ENCODE measurements around the gene PXDC1. TPM values are rescaled to one million over a fixed set of nuclear protein-coding genes. Genes with fewer than 3 reads are reported as not detected.

The PXDC1 gene
- total RNA-seq, 1 donor from 2014 or later = 64.5 TPM

DNA sequence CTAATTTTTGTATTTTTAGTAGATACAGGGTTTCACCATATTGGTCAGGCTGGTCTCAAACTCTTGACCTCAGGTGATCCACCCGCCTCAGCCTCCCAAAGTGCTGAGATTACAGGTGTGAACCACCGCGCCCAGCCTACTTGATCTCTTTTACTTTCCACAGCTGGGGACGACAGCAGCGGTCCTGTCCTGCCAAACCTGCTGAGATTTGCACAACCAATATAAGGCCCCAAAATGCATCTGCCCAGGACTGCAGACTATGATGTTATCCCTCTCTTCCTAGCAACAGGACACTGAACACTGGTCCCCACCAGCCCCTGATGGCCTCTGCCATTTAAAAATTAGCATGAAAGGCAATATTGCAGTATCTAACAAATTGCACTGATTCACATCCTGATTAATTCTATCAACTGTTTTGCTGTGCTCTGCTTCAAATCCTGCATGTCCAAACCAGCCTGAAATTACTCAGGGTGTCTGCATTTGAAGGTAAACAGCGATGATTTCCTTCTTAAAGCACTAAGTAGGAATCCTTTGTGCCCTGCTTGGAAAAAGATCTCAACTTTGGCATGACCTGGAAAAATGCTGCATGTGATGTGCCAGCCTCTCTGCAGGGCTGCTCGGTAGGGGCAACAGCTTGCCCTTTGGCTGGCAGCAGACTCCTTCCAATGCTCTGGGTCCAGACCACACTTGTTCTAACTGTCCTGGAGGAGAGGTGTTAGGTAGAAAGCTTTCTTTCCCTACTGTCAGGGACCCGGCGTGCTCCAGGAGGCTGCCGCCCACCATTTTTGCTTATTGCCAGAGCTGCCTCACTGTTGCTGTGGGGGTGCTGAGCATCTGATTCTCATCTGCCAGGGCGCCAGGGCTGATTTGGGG, 27.4 kb upstream of the PXDC1 start:
- TF ChIP-seq, protein P1, sequence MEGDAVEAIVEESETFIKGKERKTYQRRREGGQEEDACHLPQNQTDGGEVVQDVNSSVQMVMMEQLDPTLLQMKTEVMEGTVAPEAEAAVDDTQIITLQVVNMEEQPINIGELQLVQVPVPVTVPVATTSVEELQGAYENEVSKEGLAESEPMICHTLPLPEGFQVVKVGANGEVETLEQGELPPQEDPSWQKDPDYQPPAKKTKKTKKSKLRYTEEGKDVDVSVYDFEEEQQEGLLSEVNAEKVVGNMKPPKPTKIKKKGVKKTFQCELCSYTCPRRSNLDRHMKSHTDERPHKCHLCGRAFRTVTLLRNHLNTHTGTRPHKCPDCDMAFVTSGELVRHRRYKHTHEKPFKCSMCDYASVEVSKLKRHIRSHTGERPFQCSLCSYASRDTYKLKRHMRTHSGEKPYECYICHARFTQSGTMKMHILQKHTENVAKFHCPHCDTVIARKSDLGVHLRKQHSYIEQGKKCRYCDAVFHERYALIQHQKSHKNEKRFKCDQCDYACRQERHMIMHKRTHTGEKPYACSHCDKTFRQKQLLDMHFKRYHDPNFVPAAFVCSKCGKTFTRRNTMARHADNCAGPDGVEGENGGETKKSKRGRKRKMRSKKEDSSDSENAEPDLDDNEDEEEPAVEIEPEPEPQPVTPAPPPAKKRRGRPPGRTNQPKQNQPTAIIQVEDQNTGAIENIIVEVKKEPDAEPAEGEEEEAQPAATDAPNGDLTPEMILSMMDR (IDR thresholded peaks at IDR 0.05; ENCODE audit: insufficient read depth, low read length, severe bottlenecking) = no peak
- DNase-seq (ENCODE audit: low read depth) (peak; percentile 97), FAIRE-seq (peak; percentile 28)
- Histone ChIP-seq H3K4me3 (ENCODE audit: low read depth, low read length) (no peak overlapping the region), H3K36me3 (ENCODE audit: control insufficient read depth, insufficient read depth, low read length) (no peaks in the 10 kb centered on the region), H3K27me3 (ENCODE audit: control insufficient read depth, insufficient read depth, low read length) (no peaks in the 10 kb centered on the region)

DNA sequence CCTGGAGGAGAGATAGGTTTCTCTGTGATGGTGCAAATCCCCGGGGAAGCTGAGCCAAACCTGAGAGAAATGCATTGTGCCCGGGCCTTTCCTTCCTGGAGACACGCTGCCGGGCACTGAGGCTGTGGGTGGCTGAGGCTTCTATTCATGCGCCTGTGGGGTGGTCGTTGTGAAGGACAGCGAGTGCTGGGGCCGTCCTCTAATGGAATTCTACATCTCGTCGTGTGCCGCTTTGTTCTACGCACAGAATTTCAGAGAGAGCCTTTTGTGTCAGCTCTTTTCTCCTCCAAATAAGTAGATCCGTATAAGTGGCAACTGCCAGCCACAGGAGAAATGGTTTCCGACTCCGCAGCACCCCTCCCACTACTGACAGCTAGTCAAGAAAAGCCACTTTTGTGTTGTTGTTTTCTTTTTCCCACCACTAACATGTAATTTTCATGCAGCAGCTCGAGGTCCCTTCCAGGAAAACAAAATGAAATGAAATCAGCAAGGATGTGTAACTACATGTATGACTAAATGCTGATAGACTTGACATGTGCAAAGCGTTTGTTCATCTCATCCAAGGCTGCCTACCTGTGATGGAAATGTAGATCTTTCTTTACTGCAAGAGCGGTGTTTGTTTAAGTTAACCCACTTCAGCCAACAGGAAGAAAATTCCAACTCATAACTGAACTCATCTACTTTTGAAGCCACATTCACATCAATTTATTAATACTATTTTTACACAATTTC, 26.4 kb upstream of the PXDC1 start:
- Histone ChIP-seq H3K36me3 (ENCODE audit: control insufficient read depth, insufficient read depth, low read length) (no peaks in the 10 kb centered on the region), H3K27me3 (ENCODE audit: control insufficient read depth, insufficient read depth, low read length) (no peaks in the 10 kb centered on the region), H3K4me3 (ENCODE audit: low read depth, low read length) (no peak overlapping the region)
- TF ChIP-seq, protein P1 (IDR thresholded peaks at IDR 0.05; ENCODE audit: insufficient read depth, low read length, severe bottlenecking) = no peak
- FAIRE-seq = no peak
- DNase-seq (ENCODE audit: low read depth) = peak; percentile 75

DNA sequence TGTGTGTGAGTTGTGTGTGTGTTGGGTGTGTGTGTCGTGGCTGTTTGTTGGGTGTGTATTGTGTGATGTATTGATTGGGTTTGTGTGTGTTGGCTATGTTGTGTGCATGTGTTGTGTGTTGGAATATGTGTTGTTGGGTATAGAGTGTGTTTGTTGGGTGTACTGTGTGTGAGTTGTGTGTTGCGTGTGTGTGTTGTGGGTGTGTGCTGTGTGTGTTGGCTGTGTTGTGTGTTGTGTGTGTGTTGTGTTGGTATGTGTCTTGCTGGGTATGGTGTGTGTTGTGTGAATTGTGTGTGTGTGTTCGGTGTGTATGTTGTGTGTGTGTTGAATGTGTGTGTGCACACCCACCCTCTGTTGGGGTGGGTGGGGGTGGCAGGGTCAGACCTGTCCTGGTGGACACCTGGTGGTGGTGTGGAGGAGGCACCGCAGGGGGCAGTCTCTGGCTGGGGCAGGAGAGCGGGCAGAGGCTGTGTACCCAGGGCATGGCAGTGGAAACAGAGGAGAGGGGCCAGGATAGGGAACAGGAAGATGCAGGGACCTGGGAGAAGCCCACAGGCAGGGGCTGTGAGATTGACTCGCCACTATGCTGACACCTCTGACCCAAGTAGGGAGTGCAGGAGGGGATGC, 25.5 kb upstream of the PXDC1 start:
- peak; percentile 95 for FAIRE-seq
- Histone ChIP-seq H3K4me3 (ENCODE audit: low read depth, low read length) (no peak overlapping the region), H3K27me3 (ENCODE audit: control insufficient read depth, insufficient read depth, low read length) (no peaks in the 10 kb centered on the region), H3K36me3 (ENCODE audit: control insufficient read depth, insufficient read depth, low read length) (no peaks in the 10 kb centered on the region)
- TF ChIP-seq, protein P1 (IDR thresholded peaks at IDR 0.05; ENCODE audit: insufficient read depth, low read length, severe bottlenecking) = peak; percentile 36
- no peak for DNase-seq (ENCODE audit: low read depth)

DNA sequence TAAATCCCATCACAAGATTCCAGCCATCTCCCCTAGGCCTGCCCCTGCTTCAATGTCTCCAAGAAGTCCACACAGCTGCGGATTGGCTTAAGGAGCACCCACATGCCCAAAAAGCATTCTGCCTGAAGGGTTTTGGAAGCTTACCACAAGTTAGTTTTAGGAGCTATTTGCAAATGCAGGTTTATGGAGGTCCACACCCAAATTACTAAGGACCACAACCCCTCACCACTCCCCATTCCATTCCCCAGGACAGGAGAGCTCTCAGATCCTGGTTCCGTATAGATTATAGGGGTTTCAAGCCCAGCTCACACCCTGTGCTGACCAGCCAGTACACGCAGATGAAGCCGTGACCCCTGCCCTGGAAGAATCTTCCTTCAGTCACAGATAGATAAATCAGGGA, 24.3 kb upstream of the PXDC1 start:
- TF ChIP-seq, protein P1 (IDR thresholded peaks at IDR 0.05; ENCODE audit: insufficient read depth, low read length, severe bottlenecking) = no peak
- DNase-seq (ENCODE audit: low read depth) = no peak
- no peak for FAIRE-seq
- no peaks in the 10 kb centered on the region for H3K36me3 ChIP-seq (ENCODE audit: control insufficient read depth, insufficient read depth, low read length)
- H3K27me3 ChIP-seq (ENCODE audit: control insufficient read depth, insufficient read depth, low read length) = no peaks in the 10 kb centered on the region
- no peak overlapping the region for H3K4me3 ChIP-seq (ENCODE audit: low read depth, low read length)

DNA sequence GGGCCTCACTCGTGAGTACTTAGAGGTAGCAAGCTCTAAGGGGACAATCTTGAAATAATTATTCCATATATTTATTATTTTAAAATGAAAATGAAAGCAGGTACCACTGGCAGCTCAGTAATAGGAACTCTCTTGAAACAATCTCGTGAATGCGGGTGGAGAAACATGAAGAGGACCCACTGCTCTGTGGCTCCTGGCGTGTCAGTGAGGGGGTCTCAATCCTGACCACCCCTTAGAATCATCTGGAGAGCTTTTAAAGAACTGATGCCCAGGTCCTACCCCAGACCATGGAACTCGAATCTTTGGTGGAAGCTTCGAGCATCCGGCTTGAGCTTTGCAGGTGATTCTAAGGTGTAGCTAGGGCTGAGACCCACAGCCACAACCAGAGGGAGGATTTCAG, 23.9 kb upstream of the PXDC1 start:
- DNase-seq (ENCODE audit: low read depth) (no peak), FAIRE-seq (no peak)
- Histone ChIP-seq H3K36me3 (ENCODE audit: control insufficient read depth, insufficient read depth, low read length) (no peaks in the 10 kb centered on the region), H3K27me3 (ENCODE audit: control insufficient read depth, insufficient read depth, low read length) (no peaks in the 10 kb centered on the region), H3K4me3 (ENCODE audit: low read depth, low read length) (no peak overlapping the region)
- TF ChIP-seq, protein P1 (IDR thresholded peaks at IDR 0.05; ENCODE audit: insufficient read depth, low read length, severe bottlenecking) = no peak
